ENCODE data around the gene ARHGAP4.
A peak's percentile ranks its signal among the peaks of the same experiment; 100 is the strongest.

ARHGAP4 gene

DNA sequence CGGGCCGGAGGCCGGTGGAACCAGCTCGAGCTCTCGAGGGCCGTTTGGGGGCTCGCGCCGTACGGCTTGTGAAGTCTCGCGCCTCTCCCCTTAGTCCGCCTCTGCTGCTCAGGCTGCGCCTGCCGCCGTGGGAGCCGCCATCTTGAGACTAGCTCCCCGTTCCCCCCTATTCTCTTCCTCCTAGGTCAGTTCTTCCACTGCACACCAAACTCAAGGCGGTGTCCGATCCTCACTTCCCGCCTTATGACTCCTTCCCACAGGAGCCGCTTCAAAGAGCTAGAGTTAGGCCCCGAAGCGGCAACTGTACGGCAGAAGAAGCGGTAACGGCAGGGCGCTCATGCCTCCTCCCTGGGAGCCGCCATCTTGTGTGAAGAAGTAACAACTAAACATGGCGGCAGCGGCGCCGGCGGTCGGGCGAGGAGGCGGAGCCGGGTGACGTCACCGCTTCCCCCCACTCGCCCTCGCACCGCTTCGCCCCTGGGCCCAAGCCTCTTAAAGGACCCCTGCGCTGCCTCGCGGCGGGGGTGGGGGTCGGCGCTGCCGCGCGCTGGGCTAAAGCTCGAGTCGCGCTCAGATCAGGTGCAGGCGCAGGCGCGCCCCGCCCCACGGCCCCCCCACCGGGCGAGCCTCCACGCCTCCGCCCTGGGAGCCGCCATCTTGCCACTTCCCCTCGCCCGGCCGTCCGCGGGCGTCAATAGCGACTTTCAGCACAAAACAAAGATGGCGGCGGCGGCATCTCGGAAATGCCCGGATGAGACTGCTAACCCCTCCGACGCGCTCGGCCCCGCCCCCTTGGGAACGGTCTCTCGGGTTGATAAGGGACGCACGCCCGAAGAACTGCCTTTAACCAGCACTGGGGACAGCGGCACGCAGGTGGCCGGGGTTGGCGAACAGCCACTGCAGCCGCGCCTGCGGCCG is 45.6 kb upstream of the ARHGAP4 start, which contains the start of gene HCFC1:
HCFC1 (minus strand) TSS at position 369 of the 918 bp plus-strand sequence. CDS start 978 bp downstream, outside the sequence.
- H3K27ac ChIP-seq = peak within 1 kb of the TSS; percentile 97
- ChIA-PET CTCF (no interaction called here), POLR2A (ENCODE audit: low non-redundant PET) (interaction anchor here (1.3 kb wide), 1 partner anchor 48 kb away, joined by 3 read pairs; the partner anchor contains the start of gene IRAK1)
- TF ChIP-seq, protein P1, sequence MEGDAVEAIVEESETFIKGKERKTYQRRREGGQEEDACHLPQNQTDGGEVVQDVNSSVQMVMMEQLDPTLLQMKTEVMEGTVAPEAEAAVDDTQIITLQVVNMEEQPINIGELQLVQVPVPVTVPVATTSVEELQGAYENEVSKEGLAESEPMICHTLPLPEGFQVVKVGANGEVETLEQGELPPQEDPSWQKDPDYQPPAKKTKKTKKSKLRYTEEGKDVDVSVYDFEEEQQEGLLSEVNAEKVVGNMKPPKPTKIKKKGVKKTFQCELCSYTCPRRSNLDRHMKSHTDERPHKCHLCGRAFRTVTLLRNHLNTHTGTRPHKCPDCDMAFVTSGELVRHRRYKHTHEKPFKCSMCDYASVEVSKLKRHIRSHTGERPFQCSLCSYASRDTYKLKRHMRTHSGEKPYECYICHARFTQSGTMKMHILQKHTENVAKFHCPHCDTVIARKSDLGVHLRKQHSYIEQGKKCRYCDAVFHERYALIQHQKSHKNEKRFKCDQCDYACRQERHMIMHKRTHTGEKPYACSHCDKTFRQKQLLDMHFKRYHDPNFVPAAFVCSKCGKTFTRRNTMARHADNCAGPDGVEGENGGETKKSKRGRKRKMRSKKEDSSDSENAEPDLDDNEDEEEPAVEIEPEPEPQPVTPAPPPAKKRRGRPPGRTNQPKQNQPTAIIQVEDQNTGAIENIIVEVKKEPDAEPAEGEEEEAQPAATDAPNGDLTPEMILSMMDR (conservative IDR thresholded peaks at IDR 0.05; ENCODE audit: low read depth) = no peak
- peak; percentile 67 for DNase-seq (ENCODE audit: low spot score)

DNA sequence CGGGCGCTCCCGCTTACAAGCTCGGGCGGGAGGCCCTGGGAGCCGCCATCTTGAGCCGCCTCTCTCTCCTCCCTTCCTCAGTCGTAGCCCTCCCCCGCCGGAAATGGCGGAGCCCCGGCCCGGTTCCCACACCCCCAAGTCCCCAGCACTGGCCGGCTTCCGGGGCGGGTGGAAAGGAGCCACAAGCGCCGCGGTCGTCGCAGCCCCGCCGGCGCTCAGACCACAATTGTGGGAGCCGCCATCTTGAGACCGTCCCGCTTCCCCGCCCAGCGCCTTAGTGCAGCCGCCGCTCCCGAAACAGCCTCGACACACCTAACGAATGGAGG is 45.0 kb upstream of the ARHGAP4 start:
- peak; percentile 67 for DNase-seq (ENCODE audit: low spot score)
- ChIA-PET CTCF (interaction anchor here (0.7 kb wide), 1 partner anchor 42 kb away, joined by 3 read pairs; no protein-coding TSS in a partner anchor), POLR2A (ENCODE audit: low non-redundant PET) (no interaction called here)
- TF ChIP-seq, protein P1 (conservative IDR thresholded peaks at IDR 0.05; ENCODE audit: low read depth) = no peak
- peak overlapping the region; percentile 97 for H3K27ac ChIP-seq

DNA sequence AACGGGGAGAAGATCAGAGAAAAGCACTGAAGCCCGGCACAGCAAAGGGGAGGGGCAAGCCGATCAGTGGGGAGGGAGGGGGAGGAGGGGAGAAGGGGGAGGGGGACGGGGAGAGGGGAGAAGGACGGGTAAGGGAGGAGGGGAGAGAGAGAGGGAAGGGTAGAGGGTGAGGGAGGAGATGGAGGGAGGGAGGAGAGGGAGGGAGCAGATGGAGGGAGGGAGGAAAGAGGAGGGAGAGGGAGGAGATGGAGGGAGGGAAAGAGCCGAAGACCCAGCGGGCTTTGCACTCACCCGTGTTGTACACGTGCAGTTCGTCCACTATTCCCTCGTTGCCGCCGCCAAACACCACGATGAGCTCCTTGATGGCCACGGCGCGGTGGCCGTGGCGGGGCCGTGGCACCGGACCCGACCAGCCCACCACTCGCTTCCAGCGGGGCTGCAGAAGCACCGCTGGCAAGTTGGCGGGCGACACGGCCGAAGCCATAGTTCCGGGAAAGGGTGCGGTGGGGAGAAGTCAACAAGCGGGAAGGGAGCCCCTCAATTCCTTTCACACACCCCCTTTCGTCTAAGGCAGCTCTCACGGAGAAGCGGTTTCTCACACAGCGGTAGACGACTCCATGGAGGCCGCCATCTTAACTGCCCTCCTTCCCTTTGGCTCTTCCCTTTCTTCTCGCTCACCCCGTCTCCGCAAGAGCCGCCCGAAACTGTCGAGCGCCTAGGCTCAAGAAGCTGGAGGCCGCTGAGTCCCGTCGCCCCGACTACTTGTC is 44.5 kb upstream of the ARHGAP4 start:
- ChIA-PET POLR2A (ENCODE audit: low non-redundant PET) (no interaction called here), CTCF (interaction anchor here (0.7 kb wide), 1 partner anchor 43 kb away, joined by 3 read pairs; no protein-coding TSS in a partner anchor)
- DNase-seq (ENCODE audit: low spot score) = no peak
- peak overlapping the region; percentile 97 for H3K27ac ChIP-seq
- TF ChIP-seq, protein P1 (conservative IDR thresholded peaks at IDR 0.05; ENCODE audit: low read depth) = no peak

DNA sequence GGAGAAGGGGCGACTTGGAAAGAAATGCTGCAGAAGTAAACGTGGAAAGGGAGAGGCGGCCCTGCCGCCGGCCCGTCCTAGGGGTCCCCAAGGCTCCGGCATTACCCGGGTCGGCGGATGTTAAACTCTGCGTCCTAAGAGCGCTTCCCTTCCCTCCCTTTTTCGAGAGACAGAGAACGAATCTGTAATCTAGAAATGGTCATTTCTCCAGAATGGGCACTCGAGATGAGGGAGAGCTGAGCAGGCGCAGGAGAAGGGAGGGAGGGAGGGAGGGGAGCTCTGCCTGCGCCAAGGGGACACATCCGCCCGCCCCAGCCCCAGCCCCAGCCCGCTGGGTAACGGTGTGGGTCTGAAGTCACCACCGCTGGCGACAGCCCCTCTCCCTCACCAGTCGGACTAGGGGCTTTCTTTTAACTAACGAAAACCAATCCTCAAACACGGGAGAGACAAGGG is 43.9 kb upstream of the ARHGAP4 start:
- peak overlapping the region; percentile 97 for H3K27ac ChIP-seq
- ChIA-PET POLR2A (ENCODE audit: low non-redundant PET) (no interaction called here), CTCF (no interaction called here)
- no peak for DNase-seq (ENCODE audit: low spot score)
- TF ChIP-seq, protein P1 (conservative IDR thresholded peaks at IDR 0.05; ENCODE audit: low read depth) = no peak

DNA sequence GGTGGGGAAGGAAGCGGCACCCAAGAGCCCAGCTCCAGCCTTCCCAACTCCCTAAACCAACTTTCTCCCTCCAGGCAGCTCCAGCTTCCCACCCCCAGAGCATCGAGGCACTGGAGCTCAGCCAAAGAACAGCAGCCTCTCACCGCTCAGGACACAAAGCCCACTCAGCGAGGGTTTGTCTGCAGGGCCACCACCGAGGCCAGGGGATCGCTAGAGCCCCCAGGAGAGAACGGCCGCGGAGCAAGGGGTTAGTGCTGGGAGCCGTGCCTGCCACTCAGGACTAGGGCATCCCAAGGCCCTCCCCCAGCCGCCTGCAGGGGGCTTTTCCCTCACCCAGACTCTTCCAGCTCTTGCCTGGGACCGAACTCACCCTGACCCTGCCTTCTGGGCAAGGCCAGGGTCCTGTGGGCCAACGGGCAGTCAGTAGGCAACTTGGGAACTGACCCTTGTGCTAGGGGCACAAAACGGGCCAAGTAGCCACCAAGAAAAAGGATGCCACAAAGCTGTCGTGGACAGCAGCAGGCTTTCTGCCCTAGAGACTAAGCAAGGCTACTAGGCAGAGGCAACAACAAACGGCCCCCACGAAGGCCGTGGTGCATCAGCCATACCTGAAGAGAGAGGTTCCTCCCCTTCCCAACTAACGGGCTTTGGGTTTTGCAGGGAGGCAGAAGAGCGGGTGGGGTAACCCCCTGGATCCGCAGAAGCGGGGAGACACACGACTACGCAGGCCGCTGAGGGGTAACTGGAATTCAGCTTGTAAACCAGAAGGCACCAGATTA is 43.2 kb upstream of the ARHGAP4 start:
- no peak for DNase-seq (ENCODE audit: low spot score)
- POLR2A ChIA-PET (ENCODE audit: low non-redundant PET) = no interaction called here
- peak overlapping the region; percentile 97 for H3K27ac ChIP-seq
- TF ChIP-seq, protein P1 (conservative IDR thresholded peaks at IDR 0.05; ENCODE audit: low read depth) = no peak
- CTCF ChIA-PET = no interaction called here

DNA sequence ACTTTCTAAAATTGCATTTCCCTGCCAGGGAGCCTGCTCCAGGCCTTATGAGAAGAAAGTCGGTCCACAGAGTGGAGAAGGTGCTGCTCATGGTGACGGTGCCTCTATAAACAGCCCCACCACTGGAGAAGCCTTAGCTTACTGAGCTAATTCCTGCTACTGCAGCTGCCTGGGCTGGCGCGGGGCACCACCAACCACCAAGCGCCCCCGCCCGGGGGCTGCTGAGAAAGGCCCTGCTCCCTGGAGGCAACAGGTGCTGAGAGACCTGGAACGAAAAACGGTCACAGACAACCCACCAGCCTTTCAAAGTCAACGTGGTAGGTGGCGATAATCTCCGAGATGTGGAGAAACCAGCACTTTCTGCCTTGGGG is 42.7 kb upstream of the ARHGAP4 start:
- CTCF ChIA-PET = interaction anchor here (0.5 kb wide), 1 partner anchor 856 kb away, joined by 3 read pairs; no protein-coding TSS in a partner anchor
- TF ChIP-seq, protein P1 (conservative IDR thresholded peaks at IDR 0.05; ENCODE audit: low read depth) = no peak
- H3K27ac ChIP-seq = peak overlapping the region; percentile 97
- DNase-seq (ENCODE audit: low spot score) = no peak
- POLR2A ChIA-PET (ENCODE audit: low non-redundant PET) = no interaction called here

Measured in RWPE1 (cell line).